Measurements from ENCODE around the gene RFX2.

Gene RFX2

DNA sequence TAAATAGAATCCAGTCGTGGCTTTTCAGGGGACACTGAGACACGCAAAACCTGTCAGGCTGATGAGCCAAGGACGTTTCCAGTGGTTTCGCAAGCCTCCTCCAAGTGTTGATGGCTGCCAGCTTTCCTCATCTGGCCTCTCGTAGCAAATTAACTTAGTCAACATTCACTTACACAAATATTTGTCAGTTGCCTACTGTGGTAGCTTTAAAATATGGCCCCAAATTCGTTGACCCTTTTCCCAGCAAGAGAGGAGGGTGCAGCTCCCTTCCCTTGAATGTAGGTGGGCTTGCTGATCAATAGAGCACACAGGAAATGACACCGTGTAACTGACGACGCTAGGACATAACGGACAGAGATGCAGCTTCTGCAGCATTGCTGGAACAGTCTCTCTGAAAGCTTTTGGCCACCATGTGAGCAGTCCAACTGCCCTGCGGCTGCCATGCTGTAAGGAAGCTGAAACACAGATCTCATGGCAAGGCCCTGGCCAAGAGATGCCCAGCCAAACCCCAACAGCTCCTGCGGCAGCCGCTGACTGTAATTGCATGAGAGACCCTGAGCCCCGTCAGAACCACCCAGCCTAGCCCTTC lies 126.8 kb downstream of the RFX2 start:
- ChIA-PET POLR2A (no interaction called here), CTCF (interaction anchor here (0.7 to 8.3 kb wide), 6 partner anchors 10 to 179 kb away, joined by 3 to 122 read pairs (median 6); no protein-coding TSS in a partner anchor)
- no peak overlapping the region for H3K4me3 ChIP-seq (ENCODE audit: low read depth, low read length)
- no peak for DNase-seq (ENCODE audit: low read depth, low spot score)
- TF ChIP-seq, protein P1, sequence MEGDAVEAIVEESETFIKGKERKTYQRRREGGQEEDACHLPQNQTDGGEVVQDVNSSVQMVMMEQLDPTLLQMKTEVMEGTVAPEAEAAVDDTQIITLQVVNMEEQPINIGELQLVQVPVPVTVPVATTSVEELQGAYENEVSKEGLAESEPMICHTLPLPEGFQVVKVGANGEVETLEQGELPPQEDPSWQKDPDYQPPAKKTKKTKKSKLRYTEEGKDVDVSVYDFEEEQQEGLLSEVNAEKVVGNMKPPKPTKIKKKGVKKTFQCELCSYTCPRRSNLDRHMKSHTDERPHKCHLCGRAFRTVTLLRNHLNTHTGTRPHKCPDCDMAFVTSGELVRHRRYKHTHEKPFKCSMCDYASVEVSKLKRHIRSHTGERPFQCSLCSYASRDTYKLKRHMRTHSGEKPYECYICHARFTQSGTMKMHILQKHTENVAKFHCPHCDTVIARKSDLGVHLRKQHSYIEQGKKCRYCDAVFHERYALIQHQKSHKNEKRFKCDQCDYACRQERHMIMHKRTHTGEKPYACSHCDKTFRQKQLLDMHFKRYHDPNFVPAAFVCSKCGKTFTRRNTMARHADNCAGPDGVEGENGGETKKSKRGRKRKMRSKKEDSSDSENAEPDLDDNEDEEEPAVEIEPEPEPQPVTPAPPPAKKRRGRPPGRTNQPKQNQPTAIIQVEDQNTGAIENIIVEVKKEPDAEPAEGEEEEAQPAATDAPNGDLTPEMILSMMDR (IDR thresholded peaks at IDR 0.05; ENCODE audit: insufficient read depth, low read length, missing control alignments): no peak

DNA sequence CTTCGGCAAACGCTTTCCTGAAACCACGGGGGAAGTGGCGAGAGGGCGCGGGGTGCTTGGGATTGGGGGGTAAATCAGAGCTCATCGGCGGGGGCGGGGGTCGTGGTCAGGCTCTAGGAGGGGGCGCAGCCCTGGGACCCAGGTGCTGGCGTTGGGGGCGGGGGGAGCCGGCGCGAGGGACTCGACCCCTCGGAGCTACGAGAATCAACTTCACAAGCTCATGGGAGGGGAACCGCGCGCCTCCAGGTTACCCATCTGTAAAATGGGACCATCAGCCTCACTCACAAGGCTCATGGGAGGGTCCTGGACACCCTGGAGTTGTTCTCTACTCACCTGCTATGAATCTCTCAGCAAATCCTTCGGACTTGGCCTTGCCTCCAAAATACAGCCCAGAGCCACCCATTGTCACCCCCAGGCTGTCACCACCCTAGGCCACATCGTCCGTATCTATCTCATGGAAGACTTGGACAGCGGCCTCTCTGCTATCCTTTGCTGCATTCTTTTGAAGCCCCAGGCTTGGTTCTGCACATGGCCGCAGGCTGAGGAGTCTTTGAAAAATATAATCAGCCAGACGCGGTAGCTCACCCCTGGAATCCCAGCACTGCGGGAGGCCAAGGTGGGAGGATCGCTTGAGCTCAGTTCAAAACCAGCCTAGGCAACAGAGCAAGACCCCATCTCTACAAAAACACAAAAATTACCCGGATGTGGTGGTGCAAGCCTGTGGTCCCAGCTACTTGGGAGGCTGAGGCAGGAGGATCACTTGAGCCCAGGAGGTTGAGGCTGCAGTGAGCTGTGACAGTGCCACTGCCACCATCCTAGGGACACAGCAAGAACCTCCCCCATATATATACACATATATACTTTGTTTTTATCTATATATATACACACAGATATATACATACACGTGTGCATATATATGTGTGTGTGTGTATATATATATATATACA lies 131.4 kb downstream of the RFX2 start:
- TF ChIP-seq, protein P1 (IDR thresholded peaks at IDR 0.05; ENCODE audit: insufficient read depth, low read length, missing control alignments): no peak
- ChIA-PET POLR2A (interaction anchor here (1.0 kb wide), 2 partner anchors 11 to 12 kb away, joined by 3 to 4 read pairs; no protein-coding TSS in a partner anchor), CTCF (interaction anchor here (1.0 to 8.3 kb wide), 8 partner anchors 7 to 175 kb away, joined by 4 to 91 read pairs (median 10); partner anchors contain the start of gene NRTN)
- DNase-seq (ENCODE audit: low read depth, low spot score): no peak
- H3K4me3 ChIP-seq (ENCODE audit: low read depth, low read length): peak overlapping the region; percentile 91

DNA sequence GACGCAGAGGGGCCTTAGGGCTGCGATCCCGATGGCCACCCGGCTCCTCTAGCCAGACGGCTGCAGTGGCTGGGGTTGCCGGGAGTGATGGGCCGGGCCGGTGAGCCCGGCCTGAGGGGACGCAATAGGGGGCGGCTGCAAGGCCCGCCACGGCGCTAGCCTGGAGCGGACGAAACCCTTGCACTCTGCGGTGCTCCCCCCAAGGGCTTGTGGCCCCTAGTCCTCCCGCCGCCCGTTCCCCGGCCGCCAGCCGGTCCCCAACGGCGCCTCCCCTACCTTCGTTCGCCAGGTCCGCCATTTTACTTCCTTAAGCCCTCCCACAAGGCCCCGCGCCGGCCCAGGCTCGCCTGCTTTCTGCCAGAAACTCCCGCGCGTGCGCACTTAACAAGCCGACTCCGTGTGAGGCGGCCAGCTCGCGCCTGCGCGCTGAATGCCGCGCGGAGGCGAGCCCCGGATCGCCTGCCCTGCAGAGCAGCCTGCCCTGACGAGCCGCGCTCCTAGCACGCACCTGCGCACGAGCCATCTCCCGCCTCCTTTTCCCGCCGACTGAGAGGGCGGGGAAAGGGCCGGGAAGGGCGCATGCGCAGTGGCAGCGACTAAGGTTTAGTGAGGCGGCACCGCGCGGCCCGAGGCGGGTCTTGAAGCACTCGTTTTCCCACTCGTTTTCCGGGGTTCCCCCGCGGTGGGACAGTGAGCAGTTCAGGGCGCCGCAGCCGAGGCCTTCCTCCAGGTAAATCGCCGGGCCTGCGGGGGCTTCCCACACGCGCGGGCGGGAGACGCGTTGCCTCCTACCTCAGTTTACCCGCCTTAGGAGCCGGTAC lies 132.3 kb downstream of the RFX2 start, which contains the start of gene RANBP3:
Gene RANBP3 (minus strand): TSS at position 356 of the 821 bp plus-strand sequence. CDS start 58 bp downstream, at position 298.
- TF ChIP-seq, protein P1 (IDR thresholded peaks at IDR 0.05; ENCODE audit: insufficient read depth, low read length, missing control alignments): no peak
- ChIA-PET POLR2A (interaction anchor here (1.0 kb wide), 2 partner anchors 10 to 11 kb away, joined by 3 to 4 read pairs; no protein-coding TSS in a partner anchor), CTCF (interaction anchor here (1.4 to 8.3 kb wide), 6 partner anchors 8 to 174 kb away, joined by 4 to 91 read pairs (median 20); partner anchors contain the start of gene NRTN)
- DNase-seq (ENCODE audit: low read depth, low spot score): peak; percentile 91
- peak within 1 kb of the TSS; percentile 93 for H3K4me3 ChIP-seq (ENCODE audit: low read depth, low read length)

DNA sequence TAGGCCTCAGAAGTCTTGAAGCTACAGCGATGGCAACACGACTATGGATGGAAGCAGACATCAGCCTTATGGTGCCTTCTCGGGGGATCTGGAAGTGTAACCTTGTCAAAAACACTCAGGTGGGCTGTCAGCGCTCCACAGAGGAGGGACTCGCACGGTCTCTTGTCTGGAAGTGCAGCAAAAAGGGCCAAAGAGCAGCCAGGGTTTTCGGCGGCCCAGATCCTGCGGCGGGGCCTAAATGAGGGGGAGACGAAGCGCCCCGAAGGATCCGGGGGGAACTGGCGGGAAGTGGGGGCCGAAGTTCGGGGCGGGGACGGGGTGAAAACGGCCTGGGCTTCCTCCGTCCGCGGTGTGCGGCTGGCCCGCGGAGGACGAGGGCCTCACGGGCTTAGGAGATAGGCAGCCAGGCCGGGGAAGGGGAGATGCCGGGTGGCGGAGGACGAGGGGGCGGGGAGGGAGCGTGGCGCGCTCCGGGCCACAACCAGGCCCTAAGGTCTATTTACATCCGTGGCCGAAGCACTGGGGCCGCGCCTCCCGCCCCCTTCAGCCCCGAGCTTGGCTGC lies 133.0 kb downstream of the RFX2 start:
- ChIA-PET POLR2A (interaction anchor here (1.0 kb wide), 2 partner anchors 9 to 11 kb away, joined by 3 to 4 read pairs; no protein-coding TSS in a partner anchor), CTCF (interaction anchor here (1.4 to 8.3 kb wide), 3 partner anchors 9 to 173 kb away, joined by 4 to 91 read pairs (median 14); partner anchors contain the start of gene NRTN)
- TF ChIP-seq, protein P1 (IDR thresholded peaks at IDR 0.05; ENCODE audit: insufficient read depth, low read length, missing control alignments): no peak
- DNase-seq (ENCODE audit: low read depth, low spot score): no peak
- peak overlapping the region; percentile 93 for H3K4me3 ChIP-seq (ENCODE audit: low read depth, low read length)

DNA sequence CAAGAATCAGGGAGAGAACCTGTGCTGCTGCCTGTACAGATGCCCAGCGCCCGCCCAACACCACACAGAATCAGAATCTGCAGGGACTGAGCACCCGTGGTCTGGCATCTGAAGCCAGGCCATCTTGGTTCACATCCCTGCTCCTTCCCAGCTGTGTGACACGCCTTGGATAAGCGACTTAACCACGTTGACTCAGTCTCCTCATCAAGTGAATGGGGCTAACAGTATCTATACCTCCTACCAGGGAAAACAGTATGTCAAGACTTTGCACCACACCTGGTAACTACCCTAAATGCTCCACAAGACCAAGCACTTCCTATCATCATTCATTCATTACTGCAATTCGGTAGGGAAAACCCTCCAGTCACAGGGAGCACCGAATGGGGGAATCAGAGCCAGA lies 133.5 kb downstream of the RFX2 start:
- ChIA-PET CTCF (interaction anchor here (1.9 to 8.3 kb wide), 3 partner anchors 10 to 173 kb away, joined by 10 to 91 read pairs (median 14); partner anchors contain the start of gene NRTN), POLR2A (no interaction called here)
- no peak for DNase-seq (ENCODE audit: low read depth, low spot score)
- TF ChIP-seq, protein P1 (IDR thresholded peaks at IDR 0.05; ENCODE audit: insufficient read depth, low read length, missing control alignments): no peak
- H3K4me3 ChIP-seq (ENCODE audit: low read depth, low read length): peak overlapping the region; percentile 93
